Ovary (tissue), 3 donors: Measurements from ENCODE around the gene ERC1.

ENCODE experiments used
- POLR2A ChIP-seq: fragments of 450-650 bp; IDR thresholded peaks from one replicate; pipeline ENCODE4 v1.6.1; 2017; ENCODE audit warnings: antibody characterized with exemption, mild to moderate bottlenecking, moderate library complexity
- TF ChIP-seq, protein P1 (sequence below), 3 donors: fragments of 450-650 bp in 2 of 3; fragments of 200-600 bp in 1 of 3; IDR thresholded peaks; one replicate each; pipeline versions ENCODE4 v1.5.1 to v1.8.0; 2016 to 2022; ENCODE audit warnings: antibody characterized with exemption in 3 of 3, mild to moderate bottlenecking in 1 of 3
- donor health status: DM: no; HTN: no; CAD: no.

GRCh38 chr12:1054117-1054870 lies 63.3 kb downstream of the ERC1 start:
- TF ChIP-seq, protein P1, sequence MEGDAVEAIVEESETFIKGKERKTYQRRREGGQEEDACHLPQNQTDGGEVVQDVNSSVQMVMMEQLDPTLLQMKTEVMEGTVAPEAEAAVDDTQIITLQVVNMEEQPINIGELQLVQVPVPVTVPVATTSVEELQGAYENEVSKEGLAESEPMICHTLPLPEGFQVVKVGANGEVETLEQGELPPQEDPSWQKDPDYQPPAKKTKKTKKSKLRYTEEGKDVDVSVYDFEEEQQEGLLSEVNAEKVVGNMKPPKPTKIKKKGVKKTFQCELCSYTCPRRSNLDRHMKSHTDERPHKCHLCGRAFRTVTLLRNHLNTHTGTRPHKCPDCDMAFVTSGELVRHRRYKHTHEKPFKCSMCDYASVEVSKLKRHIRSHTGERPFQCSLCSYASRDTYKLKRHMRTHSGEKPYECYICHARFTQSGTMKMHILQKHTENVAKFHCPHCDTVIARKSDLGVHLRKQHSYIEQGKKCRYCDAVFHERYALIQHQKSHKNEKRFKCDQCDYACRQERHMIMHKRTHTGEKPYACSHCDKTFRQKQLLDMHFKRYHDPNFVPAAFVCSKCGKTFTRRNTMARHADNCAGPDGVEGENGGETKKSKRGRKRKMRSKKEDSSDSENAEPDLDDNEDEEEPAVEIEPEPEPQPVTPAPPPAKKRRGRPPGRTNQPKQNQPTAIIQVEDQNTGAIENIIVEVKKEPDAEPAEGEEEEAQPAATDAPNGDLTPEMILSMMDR (IDR thresholded peaks at IDR 0.05) = no peak
- TF ChIP-seq POLR2A = no peak
